Testis (tissue), 3 donors: ENCODE data around the gene TM9SF3. TPM values are rescaled to one million over a fixed set of nuclear protein-coding genes. Genes with fewer than 3 reads are reported as not detected.
A peak's percentile ranks its signal among the peaks of the same experiment; 100 is the strongest.

Experiments used
- DNase-seq: peaks from one replicate; pipeline ENCODE4 v3.0.0-alpha.2; 2019
- H3K27ac ChIP-seq, 2 donors: fragments of 200-600 bp; sonication (generic); one replicate each; pipeline ENCODE4 v1.5.1; 2019
- H3K27me3 ChIP-seq: fragments of 200-600 bp; sonication (generic); one replicate; pipeline ENCODE4 v1.5.1; 2019
- H3K36me3 ChIP-seq: fragments of 200-600 bp; sonication (generic); one replicate; pipeline ENCODE4 v1.5.1; 2017; ENCODE audit warnings: low read depth; ENCODE audit errors: missing control alignments
- H3K4me1 ChIP-seq: fragments of 200-600 bp; sonication (generic); one replicate; pipeline ENCODE4 v1.5.1; 2019
- H3K4me3 ChIP-seq, 2 donors: fragments of 200-600 bp; sonication (generic); one replicate each; pipeline ENCODE4 v1.5.1; 2017 to 2019
- H3K9me3 ChIP-seq: fragments of 200-600 bp; sonication (generic); one replicate; pipeline ENCODE4 v1.5.1; 2017
- CTCF ChIP-seq, 3 experiments: fragments of 450-650 bp in 2 of 3; fragments of 200-600 bp in 1 of 3; sonication (generic) in 1 of 3; IDR thresholded peaks; one replicate each; pipeline ENCODE4 v1.5.1; 2016 to 2019; ENCODE audit warnings: antibody characterized with exemption in 3 of 3, mild to moderate bottlenecking in 2 of 3, moderate library complexity in 1 of 3
- POLR2A ChIP-seq: fragments of 450-650 bp; IDR thresholded peaks from one replicate; pipeline ENCODE4 v1.6.1; 2017; ENCODE audit warnings: antibody characterized with exemption, mild to moderate bottlenecking, moderate library complexity
- WGBS, 2 donors: methylation state at CpG; one replicate each; pipeline ENCODE4 v1.1.5; 2018; 5-methylcytosine and 5-hydroxymethylcytosine counted together
- intact Hi-C: fragments of 100-400 bp; cut with DNase I; formaldehyde crosslinking; loops from one replicate; pipeline ENCODE4 v1.15.1; 2023; ENCODE audit warnings: low total_unique reads
- polyA plus RNA-seq: library from polyadenylated mRNA; stranded (reverse); fragments of 350-450 nt; fragmentation: Illumina TruSeq; extraction: RNeasy Lipid Tissue Mini Kit (QIAGEN cat#74804); gene quantifications from one replicate; pipeline ENCODE4 v1.2.3, GENCODE V29; 2014; ENCODE audit warnings: low read depth, low replicate concordance; ENCODE audit not compliant: insufficient read depth
- total RNA-seq, 2 donors: library from RNA; depleted of rRNA; stranded (reverse); fragments of >200 nt; gene quantifications; one replicate each; pipeline ENCODE4 v1.2.3, GENCODE V29; 2016

Gene TM9SF3
- total and polyA plus RNA-seq, 3 donors from 2014 or later = 67.8 to 69.8 (median 69.3) TPM

GRCh38 chr10:96596422-96597407 is 9.9 kb upstream of the TM9SF3 start:
- Histone ChIP-seq H3K4me1 (no peaks in the 10 kb centered on the region), H3K27me3 (no peaks in the 10 kb centered on the region), H3K9me3 (no peaks in the 10 kb centered on the region), H3K36me3 (no peaks in the 10 kb centered on the region), H3K27ac (no peak overlapping the region), H3K4me3 (no peak overlapping the region)
- no peak for TF ChIP-seq POLR2A
- no peak for TF ChIP-seq CTCF (IDR thresholded peaks at IDR 0.05)
- no peak for DNase-seq
- 68 to 76% methylated on average over 1 of the region's 1 CpG for WGBS, 2 donors
- intact Hi-C loops = no loop called here

GRCh38 chr10:96595741-96596140 is 8.9 kb upstream of the TM9SF3 start:
- no peaks in the 10 kb centered on the region for H3K36me3 ChIP-seq
- no peaks in the 10 kb centered on the region for H3K4me1 ChIP-seq
- no peaks in the 10 kb centered on the region for H3K27me3 ChIP-seq
- intact Hi-C loops = no loop called here
- TF ChIP-seq CTCF (IDR thresholded peaks at IDR 0.05) = no peak
- TF ChIP-seq POLR2A = no peak
- whole genome bisulfite sequencing, 2 donors = 93 to 97% methylated on average over 4 of the region's 4 CpGs
- DNase-seq = no peak
- no peak overlapping the region for H3K27ac ChIP-seq
- no peak overlapping the region for H3K4me3 ChIP-seq
- H3K9me3 ChIP-seq = no peaks in the 10 kb centered on the region

GRCh38 chr10:96591946-96592345 is 5.1 kb upstream of the TM9SF3 start:
- 80 to 90% methylated on average over 1 of the region's 1 CpG for WGBS, 2 donors
- no peak overlapping the region for H3K4me3 ChIP-seq
- peaks cover 5% of the 10 kb centered on the region for H3K4me1 ChIP-seq
- no peak overlapping the region for H3K27ac ChIP-seq
- no peak for DNase-seq
- no peaks in the 10 kb centered on the region for H3K27me3 ChIP-seq
- no peaks in the 10 kb centered on the region for H3K36me3 ChIP-seq
- TF ChIP-seq POLR2A = no peak
- TF ChIP-seq CTCF (IDR thresholded peaks at IDR 0.05) = no peak
- intact Hi-C loops = no loop called here
- H3K9me3 ChIP-seq = no peaks in the 10 kb centered on the region

GRCh38 chr10:96588616-96589419 is 2.0 kb upstream of the TM9SF3 start:
- H3K36me3 ChIP-seq = no peaks in the 10 kb centered on the region
- no peak overlapping the region for H3K4me3 ChIP-seq
- H3K27ac ChIP-seq = peak overlapping the region in 1 of 2 donors; percentile 99
- peaks cover 24% of the 10 kb centered on the region for H3K4me1 ChIP-seq
- H3K9me3 ChIP-seq = no peaks in the 10 kb centered on the region
- H3K27me3 ChIP-seq = no peaks in the 10 kb centered on the region
- WGBS, 2 donors = 57 to 66% methylated on average over 5 of the region's 5 CpGs
- DNase-seq = no peak
- intact Hi-C loops = no loop called here
- TF ChIP-seq POLR2A (no peak), CTCF (IDR thresholded peaks at IDR 0.05) (no peak)
